Smooth muscle cell (in vitro differentiated cells): Measurements from ENCODE around the gene ATXN7L3. TPM values are rescaled to one million over a fixed set of nuclear protein-coding genes. Genes with fewer than 3 reads are reported as not detected.
"Not testable (repeated sequence)": the region's sequence is repeated elsewhere in the genome, so short reads cannot be mapped to it uniquely, and the experiment has no call there.

Experiments used
- DNase-seq: peaks from one replicate; lab custom pipeline; 2025; ENCODE audit not compliant: unreplicated experiment; lab: John Stamatoyannopoulos, UW
- H2AFZ ChIP-seq: fragments of 200-600 bp; sonication (generic); 2 replicates; pipeline ENCODE4 v1.6.0; 2016; ENCODE audit warnings: antibody characterized with exemption, low read depth, mild to moderate bottlenecking
- H3F3A ChIP-seq: fragments of 200-600 bp; sonication (generic); 2 replicates; pipeline ENCODE4 v1.6.0; 2017; ENCODE audit warnings: antibody characterized with exemption, low read depth
- H3K27ac ChIP-seq: fragments of 200-600 bp; sonication (generic); 2 replicates; pipeline ENCODE4 v1.5.1; 2016; ENCODE audit warnings: low read depth, mild to moderate bottlenecking
- H3K27me3 ChIP-seq: fragments of 200-600 bp; sonication (generic); 2 replicates; pipeline ENCODE4 v1.6.1; 2016; ENCODE audit warnings: low read depth, mild to moderate bottlenecking
- H3K36me3 ChIP-seq: fragments of 200-600 bp; sonication (generic); 2 replicates; pipeline ENCODE4 v1.5.1; 2016; ENCODE audit warnings: low read depth
- H3K4me1 ChIP-seq: fragments of 200-600 bp; sonication (generic); 2 replicates; pipeline ENCODE4 v1.5.1; 2016; ENCODE audit warnings: low read depth
- H3K4me2 ChIP-seq: fragments of 200-600 bp; sonication (generic); 2 replicates; pipeline ENCODE4 v1.6.0; 2016; ENCODE audit warnings: mild to moderate bottlenecking
- H3K4me3 ChIP-seq: fragments of 200-600 bp; sonication (generic); 2 replicates; pipeline ENCODE4 v1.5.1; 2016; ENCODE audit warnings: mild to moderate bottlenecking
- H3K79me2 ChIP-seq: fragments of 200-600 bp; sonication (generic); 2 replicates; pipeline ENCODE4 v1.6.0; 2016; ENCODE audit warnings: low read depth, mild to moderate bottlenecking
- H3K9ac ChIP-seq: fragments of 200-600 bp; sonication (generic); 2 replicates; pipeline ENCODE4 v1.6.0; 2016; ENCODE audit warnings: low read depth
- H3K9me3 ChIP-seq: fragments of 200-600 bp; sonication (generic); replicated peaks from 2 replicates; pipeline ENCODE4 v1.5.1; 2016; ENCODE audit warnings: low read depth
- H4K20me1 ChIP-seq: fragments of 200-600 bp; sonication (generic); 2 replicates; pipeline ENCODE4 v1.6.0; 2016; ENCODE audit warnings: low read depth
- CTCF ChIP-seq: fragments of 200-600 bp; sonication (generic); IDR thresholded peaks from 2 replicates; pipeline ENCODE4 v1.5.1; 2017; ENCODE audit warnings: borderline replicate concordance, mild to moderate bottlenecking, antibody characterized with exemption; ENCODE audit not compliant: insufficient read depth, poor library complexity, severe bottlenecking
- WGBS: methylation state at CpG from one replicate; pipeline ENCODE4 v1.1.7; 2016; ENCODE audit warnings: low lambda C conversion rate; 5-methylcytosine and 5-hydroxymethylcytosine counted together
- polyA plus RNA-seq: library from polyadenylated mRNA; unstranded; fragments of >200 nt; fragmentation: Nextera tagmentation; extraction: Ambion mirVana; gene quantifications from 2 replicates; pipeline ENCODE4 v1.2.1, GENCODE V29; 2016
- total RNA-seq: library from RNA; depleted of rRNA; stranded (reverse); fragments of >200 nt; gene quantifications from 2 replicates; pipeline ENCODE4 v1.2.3, GENCODE V29; 2014

The ATXN7L3 gene
- total and polyA plus RNA-seq, 2 experiments from 2014 or later: 29.1 to 61.1 TPM

DNA sequence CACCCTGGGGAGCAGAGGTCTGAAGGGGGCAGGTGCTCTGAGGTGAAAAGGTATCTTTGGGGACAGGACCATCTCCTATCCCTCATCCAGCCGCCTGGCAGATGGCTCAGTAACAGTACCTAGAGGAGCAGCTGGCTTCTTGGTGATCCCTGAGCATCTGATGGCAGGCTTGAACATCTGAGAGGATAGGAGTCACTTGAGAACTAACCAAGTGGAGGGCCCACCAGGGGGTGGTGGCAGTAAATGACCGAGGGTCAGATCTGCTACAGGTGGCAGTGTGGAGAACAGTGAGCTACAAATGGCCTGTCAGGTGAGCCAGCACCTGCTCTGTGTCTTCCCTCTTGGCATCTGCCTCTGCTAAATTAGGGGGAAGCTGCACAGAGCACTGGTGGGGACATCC, 44.2 kb downstream of the ATXN7L3 start:
- H3F3A ChIP-seq: peaks cover 3% of the 10 kb centered on the region
- H3K27me3 ChIP-seq: no peaks in the 10 kb centered on the region
- no peak for DNase-seq
- H3K79me2 ChIP-seq: no peaks in the 10 kb centered on the region
- H3K4me3 ChIP-seq: no peak overlapping the region
- no peak overlapping the region for H3K4me2 ChIP-seq
- no peaks in the 10 kb centered on the region for H4K20me1 ChIP-seq
- no peaks in the 10 kb centered on the region for H3K9me3 ChIP-seq
- no peaks in the 10 kb centered on the region for H3K36me3 ChIP-seq
- no peak overlapping the region for H3K9ac ChIP-seq
- TF ChIP-seq CTCF: no peak
- H3K4me1 ChIP-seq: peaks cover 6% of the 10 kb centered on the region
- no peak overlapping the region for H3K27ac ChIP-seq
- no peak overlapping the region for H2AFZ ChIP-seq
- WGBS: 92% methylated on average over 2 of the region's 2 CpGs

DNA sequence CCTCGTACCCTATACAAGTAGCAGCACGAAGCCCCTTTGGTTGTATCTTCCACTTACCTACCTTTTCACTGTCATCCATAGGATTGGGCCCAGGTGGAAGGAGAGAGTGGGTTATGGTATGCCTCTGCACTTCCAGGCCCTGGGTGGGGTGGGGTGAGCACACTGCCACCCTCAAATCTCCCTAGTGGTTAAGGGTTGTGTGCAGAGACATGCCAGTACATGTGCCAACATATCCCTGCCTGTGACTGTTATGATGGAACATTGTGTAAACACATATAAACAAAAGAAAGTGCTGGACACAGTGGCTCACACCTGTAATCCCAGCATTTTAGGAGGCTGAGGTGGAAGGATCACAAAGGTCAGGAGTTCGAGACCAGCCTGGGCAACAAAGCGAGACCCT, 46.8 kb downstream of the ATXN7L3 start:
- no peak overlapping the region for H3K4me2 ChIP-seq
- no peaks in the 10 kb centered on the region for H4K20me1 ChIP-seq
- H3K4me1 ChIP-seq: no peaks in the 10 kb centered on the region
- 100% methylated on average over 4 of the region's 4 CpGs for WGBS
- H3K4me3 ChIP-seq: no peak overlapping the region
- no peaks in the 10 kb centered on the region for H3K9me3 ChIP-seq
- H2AFZ ChIP-seq: no peak overlapping the region
- H3K79me2 ChIP-seq: no peaks in the 10 kb centered on the region
- no peak for TF ChIP-seq CTCF
- H3K27me3 ChIP-seq: no peaks in the 10 kb centered on the region
- no peaks in the 10 kb centered on the region for H3K36me3 ChIP-seq
- H3K27ac ChIP-seq: no peak overlapping the region
- H3K9ac ChIP-seq: no peak overlapping the region
- no peak for DNase-seq
- no peaks in the 10 kb centered on the region for H3F3A ChIP-seq

GRCh38 chr17:44149750-44150329, 49.8 kb downstream of the ATXN7L3 start:
- H3K9ac ChIP-seq: no peak overlapping the region

DNA sequence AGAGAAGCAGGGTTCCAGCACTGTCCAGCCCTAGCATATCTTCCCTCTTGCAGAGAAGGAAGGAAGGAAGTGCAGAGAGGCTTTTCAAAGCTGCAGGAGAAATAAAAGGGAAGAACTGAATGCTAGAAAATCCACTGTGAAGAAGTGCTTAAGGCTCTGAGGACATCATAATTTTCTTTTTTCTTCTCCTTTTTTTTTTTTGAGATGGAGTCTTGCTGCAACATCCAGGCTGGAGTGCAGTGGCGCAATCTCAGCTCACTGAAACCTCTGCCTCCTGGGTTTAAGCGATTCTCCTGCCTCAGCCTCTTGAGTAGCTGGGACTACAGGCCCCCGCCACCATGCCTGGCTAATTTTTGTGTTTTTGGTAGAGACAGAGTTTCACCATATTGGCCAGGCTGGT, 50.6 kb downstream of the ATXN7L3 start:
- not testable (repeated sequence) for H3K4me1 ChIP-seq, H3K79me2 ChIP-seq, H3K9me3 ChIP-seq, H3F3A ChIP-seq, DNase-seq, H3K27me3 ChIP-seq, H3K27ac ChIP-seq, H2AFZ ChIP-seq, H3K4me2 ChIP-seq, H4K20me1 ChIP-seq, H3K4me3 ChIP-seq, H3K36me3 ChIP-seq, H3K9ac ChIP-seq
- WGBS: 96% methylated on average over 3 of the region's 3 CpGs

More at GRCh38 chr17:44149750-44150329, 49.8 kb downstream of the ATXN7L3 start:
- 96% methylated on average over 4 of the region's 4 CpGs for WGBS
- Histone ChIP-seq H3K36me3 (no peaks in the 10 kb centered on the region), H3K9me3 (no peaks in the 10 kb centered on the region), H4K20me1 (no peaks in the 10 kb centered on the region), H3K4me2 (no peak overlapping the region), H3K27ac (no peak overlapping the region), H2AFZ (no peak overlapping the region), H3K4me3 (no peak overlapping the region), H3F3A (no peaks in the 10 kb centered on the region), H3K27me3 (no peaks in the 10 kb centered on the region), H3K4me1 (no peaks in the 10 kb centered on the region), H3K79me2 (no peaks in the 10 kb centered on the region)
- DNase-seq: no peak
- TF ChIP-seq CTCF: no peak
